H1 (cell line): ENCODE data around the gene RDH12. TPM values are rescaled to one million over a fixed set of nuclear protein-coding genes. Genes with fewer than 3 reads are reported as not detected.

Source experiments
- JUND ChIP-seq: IDR thresholded peaks from 2 replicates; pipeline ENCODE4 v1.6.1; 2011; ENCODE audit warnings: mild to moderate bottlenecking, improper control_type of control experiment, low read length
- RNF2 ChIP-seq: fragments of 200-900, 300-1000 bp; sonication (generic); IDR thresholded peaks from 2 replicates; pipeline ENCODE4 v1.7.1; 2016; ENCODE audit warnings: borderline replicate concordance, low read depth, mild to moderate bottlenecking, antibody characterized with exemption, low read length; ENCODE audit not compliant: poor library complexity, severe bottlenecking; ENCODE audit errors: missing control alignments
- TBP ChIP-seq: IDR thresholded peaks from 2 replicates; pipeline ENCODE4 v1.6.1; 2011; ENCODE audit warnings: low read depth, low read length, improper control_type of control experiment
- polyA plus RNA-seq, 7 experiments: library from polyadenylated mRNA; depleted of rRNA in 3 of 7; stranded (reverse) in 5 of 7; unstranded in 2 of 7; fragments of >200 nt in 5 of 7; fragments of 200-250 nt in 2 of 7; gene quantifications; 1 replicate in 5 of 7; 2 replicates in 1 of 7; 4 replicates in 1 of 7; pipeline versions ENCODE4 v1.2.1 to v1.2.3, GENCODE V29; 2011 to 2013; ENCODE audit warnings: missing spikeins in 2 of 7, mixed read lengths in 2 of 7
- total RNA-seq: library from RNA; stranded (reverse); fragmentation: NEBNext Ultra II Directional; extraction: Animal tissue kit (Norgen Biotek cat#: 25700); gene quantifications from 2 replicates; pipeline ENCODE4 v1.2.1, GENCODE V29; 2021

The RDH12 gene
- total and polyA plus RNA-seq, 2 of the 8 experiments (the other 6 are each of a cell fraction or from before 2014, with no cell fraction given): 1.2 to 1.5 TPM

- TF ChIP-seq TBP (no peak), JUND (no peak), RNF2 (no peak)
Measured at GRCh38 chr14:67665868-67666267, 35.8 kb upstream of the RDH12 start (continued).
